ENCODE measurements around the gene CEMIP. TPM values are rescaled to one million over a fixed set of nuclear protein-coding genes. Genes with fewer than 3 reads are reported as not detected.

The CEMIP gene
- polyA plus RNA-seq, 1 donor (not counting 4 experiments of a cell fraction or from before 2014, with no cell fraction given) = 2.3 TPM

DNA sequence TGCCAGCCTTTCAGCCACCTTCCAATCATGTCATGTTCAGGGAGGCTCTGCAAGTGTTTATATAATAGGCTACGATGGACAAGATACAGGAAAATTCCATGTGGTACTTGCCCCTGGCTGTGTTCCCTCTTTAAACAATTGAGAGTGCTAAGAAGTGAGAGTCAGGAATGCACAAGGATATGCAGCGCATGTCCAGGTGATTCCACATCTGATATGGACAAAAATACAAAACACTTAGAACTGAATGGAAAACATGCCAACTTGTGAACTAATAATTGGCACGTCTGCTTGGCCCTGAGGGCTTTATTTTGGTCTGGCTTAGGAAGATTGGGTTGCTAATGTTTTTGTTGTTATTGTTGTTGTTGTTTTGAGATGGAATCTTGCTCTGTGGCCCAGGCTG is 100.9 kb downstream of the CEMIP start:
- peak; percentile 13 for FAIRE-seq
- no peak for DNase-seq (ENCODE audit: low read depth, low spot score)
- no peak overlapping the region for H3K27ac ChIP-seq (ENCODE audit: control insufficient read depth, insufficient read depth, low read length)
- no peak overlapping the region for H2AFZ ChIP-seq (ENCODE audit: control insufficient read depth, low read length)
- H3K9me3 ChIP-seq (ENCODE audit: control insufficient read depth, low read depth, low read length) = no peaks in the 10 kb centered on the region
- no peak overlapping the region for H3K4me3 ChIP-seq (ENCODE audit: control insufficient read depth in 2 of 3, extremely low read depth in 1 of 3, insufficient read depth in 2 of 3, low read depth in 1 of 3, low read length in 3 of 3)
- H3K4me2 ChIP-seq (ENCODE audit: control insufficient read depth, extremely low read depth, insufficient read depth, low read depth, low read length) = no peak overlapping the region
- no peaks in the 10 kb centered on the region for H3K36me3 ChIP-seq (ENCODE audit: control insufficient read depth in 2 of 2, extremely low read depth in 1 of 2, insufficient read depth in 2 of 2, low read length in 2 of 2)
- dilution Hi-C loops (cut with MboI; ENCODE audit: extremely low pct_ligation_motif_present, low sequenced_read_pairs) = no loop called here
- H3K4me1 ChIP-seq (ENCODE audit: control insufficient read depth, extremely low read depth, insufficient read depth, low read length) = no peaks in the 10 kb centered on the region
- H3K9ac ChIP-seq (ENCODE audit: control insufficient read depth, extremely low read depth, insufficient read depth, low read length) = no peak overlapping the region
- no peaks in the 10 kb centered on the region for H4K20me1 ChIP-seq (ENCODE audit: control insufficient read depth, extremely low read depth, insufficient read depth, low read length)
- H3K79me2 ChIP-seq (ENCODE audit: control insufficient read depth, insufficient read depth, low read length) = no peaks in the 10 kb centered on the region
- H3K27me3 ChIP-seq (ENCODE audit: control insufficient read depth, extremely low read depth, insufficient read depth, low read length) = no peaks in the 10 kb centered on the region
- no peaks in the 10 kb centered on the region for H3K9me1 ChIP-seq (ENCODE audit: control insufficient read depth, extremely low read depth, insufficient read depth, low read length)
- TF ChIP-seq, protein P1, sequence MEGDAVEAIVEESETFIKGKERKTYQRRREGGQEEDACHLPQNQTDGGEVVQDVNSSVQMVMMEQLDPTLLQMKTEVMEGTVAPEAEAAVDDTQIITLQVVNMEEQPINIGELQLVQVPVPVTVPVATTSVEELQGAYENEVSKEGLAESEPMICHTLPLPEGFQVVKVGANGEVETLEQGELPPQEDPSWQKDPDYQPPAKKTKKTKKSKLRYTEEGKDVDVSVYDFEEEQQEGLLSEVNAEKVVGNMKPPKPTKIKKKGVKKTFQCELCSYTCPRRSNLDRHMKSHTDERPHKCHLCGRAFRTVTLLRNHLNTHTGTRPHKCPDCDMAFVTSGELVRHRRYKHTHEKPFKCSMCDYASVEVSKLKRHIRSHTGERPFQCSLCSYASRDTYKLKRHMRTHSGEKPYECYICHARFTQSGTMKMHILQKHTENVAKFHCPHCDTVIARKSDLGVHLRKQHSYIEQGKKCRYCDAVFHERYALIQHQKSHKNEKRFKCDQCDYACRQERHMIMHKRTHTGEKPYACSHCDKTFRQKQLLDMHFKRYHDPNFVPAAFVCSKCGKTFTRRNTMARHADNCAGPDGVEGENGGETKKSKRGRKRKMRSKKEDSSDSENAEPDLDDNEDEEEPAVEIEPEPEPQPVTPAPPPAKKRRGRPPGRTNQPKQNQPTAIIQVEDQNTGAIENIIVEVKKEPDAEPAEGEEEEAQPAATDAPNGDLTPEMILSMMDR (optimal IDR thresholded peaks at IDR 0.05 in 1 of 3, IDR thresholded peaks at IDR 0.05 in 1 of 3, conservative IDR thresholded peaks at IDR 0.05 in 1 of 3; ENCODE audit: extremely low read depth in 1 of 3, insufficient read depth in 2 of 3, low read length in 3 of 3) = no peak
- TF ChIP-seq EZH2 (IDR thresholded peaks at IDR 0.05; ENCODE audit: low read length) = no peak

GRCh38 chr15:80883641-80884040 is 104.5 kb downstream of the CEMIP start:
- no peaks in the 10 kb centered on the region for H3K79me2 ChIP-seq (ENCODE audit: control insufficient read depth, insufficient read depth, low read length)
- H3K4me3 ChIP-seq (ENCODE audit: control insufficient read depth in 2 of 3, extremely low read depth in 1 of 3, insufficient read depth in 2 of 3, low read depth in 1 of 3, low read length in 3 of 3) = no peak overlapping the region
- H4K20me1 ChIP-seq (ENCODE audit: control insufficient read depth, extremely low read depth, insufficient read depth, low read length) = no peaks in the 10 kb centered on the region
- FAIRE-seq = no peak
- H3K9me3 ChIP-seq (ENCODE audit: control insufficient read depth, low read depth, low read length) = no peaks in the 10 kb centered on the region
- H3K4me2 ChIP-seq (ENCODE audit: control insufficient read depth, extremely low read depth, insufficient read depth, low read depth, low read length) = no peak overlapping the region
- DNase-seq (ENCODE audit: low read depth, low spot score) = no peak
- TF ChIP-seq EZH2 (IDR thresholded peaks at IDR 0.05; ENCODE audit: low read length) = no peak
- TF ChIP-seq, protein P1 (optimal IDR thresholded peaks at IDR 0.05 in 1 of 3, IDR thresholded peaks at IDR 0.05 in 1 of 3, conservative IDR thresholded peaks at IDR 0.05 in 1 of 3; ENCODE audit: extremely low read depth in 1 of 3, insufficient read depth in 2 of 3, low read length in 3 of 3) = no peak
- H2AFZ ChIP-seq (ENCODE audit: control insufficient read depth, low read length) = no peak overlapping the region
- no peaks in the 10 kb centered on the region for H3K9me1 ChIP-seq (ENCODE audit: control insufficient read depth, extremely low read depth, insufficient read depth, low read length)
- H3K27me3 ChIP-seq (ENCODE audit: control insufficient read depth, extremely low read depth, insufficient read depth, low read length) = no peaks in the 10 kb centered on the region
- no peak overlapping the region for H3K9ac ChIP-seq (ENCODE audit: control insufficient read depth, extremely low read depth, insufficient read depth, low read length)
- H3K27ac ChIP-seq (ENCODE audit: control insufficient read depth, insufficient read depth, low read length) = no peak overlapping the region
- H3K4me1 ChIP-seq (ENCODE audit: control insufficient read depth, extremely low read depth, insufficient read depth, low read length) = no peaks in the 10 kb centered on the region
- no peaks in the 10 kb centered on the region for H3K36me3 ChIP-seq (ENCODE audit: control insufficient read depth in 2 of 2, extremely low read depth in 1 of 2, insufficient read depth in 2 of 2, low read length in 2 of 2)
- dilution Hi-C loops (cut with MboI; ENCODE audit: extremely low pct_ligation_motif_present, low sequenced_read_pairs) = no loop called here

Measured in keratinocyte (primary cell).